Ishikawa (cell line): ENCODE results near the gene BTN1A1.

Experiments
- RAD21 ChIP-seq: IDR thresholded peaks from 2 replicates; pipeline ENCODE4 v1.6.1; 2012; ENCODE audit warnings: low read depth
- YY1 ChIP-seq: IDR thresholded peaks from 2 replicates; pipeline ENCODE4 v1.6.1; 2012; ENCODE audit warnings: low read depth
- TF ChIP-seq, protein P1 (sequence below): IDR thresholded peaks from 2 replicates; pipeline ENCODE4 v1.6.1; 2012; ENCODE audit warnings: low read depth, mild to moderate bottlenecking

DNA sequence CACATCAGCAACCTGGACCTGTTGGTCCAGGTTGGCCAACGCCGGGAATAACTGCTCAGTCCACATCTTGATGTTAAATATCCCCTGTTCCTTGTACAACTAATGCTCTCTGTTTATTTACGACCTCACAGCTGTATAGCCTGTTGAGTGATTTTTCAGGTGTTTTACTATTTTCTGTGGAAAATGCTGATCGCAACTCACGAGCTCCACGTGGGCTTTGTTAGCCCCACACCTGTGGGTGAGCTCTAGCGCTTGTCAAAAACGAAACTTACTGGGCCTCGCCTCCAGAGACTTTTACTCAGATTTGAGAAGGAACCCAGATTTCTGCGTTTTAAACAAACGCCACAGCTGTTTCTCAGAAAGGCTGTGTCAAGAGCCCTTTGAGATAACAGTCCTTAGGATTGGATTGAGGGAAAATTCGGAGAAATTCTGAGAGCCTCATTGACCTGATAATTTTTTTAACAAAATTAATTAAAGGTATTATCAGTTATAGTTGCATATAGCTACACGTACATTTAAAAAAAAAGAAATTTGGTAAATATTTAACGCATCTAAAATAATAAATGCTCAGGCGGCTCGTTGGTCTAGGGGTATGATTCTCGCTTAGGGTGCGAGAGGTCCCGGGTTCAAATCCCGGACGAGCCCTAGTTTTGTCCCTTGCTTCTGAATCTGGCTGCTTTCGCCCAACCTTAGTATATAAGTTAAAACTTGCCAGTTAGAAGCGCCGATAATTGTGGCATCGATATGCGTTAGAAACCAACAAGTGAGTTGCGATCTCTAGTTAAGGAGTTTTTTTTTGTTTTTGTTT lies 54.8 kb downstream of the BTN1A1 start:
- TF ChIP-seq, protein P1, sequence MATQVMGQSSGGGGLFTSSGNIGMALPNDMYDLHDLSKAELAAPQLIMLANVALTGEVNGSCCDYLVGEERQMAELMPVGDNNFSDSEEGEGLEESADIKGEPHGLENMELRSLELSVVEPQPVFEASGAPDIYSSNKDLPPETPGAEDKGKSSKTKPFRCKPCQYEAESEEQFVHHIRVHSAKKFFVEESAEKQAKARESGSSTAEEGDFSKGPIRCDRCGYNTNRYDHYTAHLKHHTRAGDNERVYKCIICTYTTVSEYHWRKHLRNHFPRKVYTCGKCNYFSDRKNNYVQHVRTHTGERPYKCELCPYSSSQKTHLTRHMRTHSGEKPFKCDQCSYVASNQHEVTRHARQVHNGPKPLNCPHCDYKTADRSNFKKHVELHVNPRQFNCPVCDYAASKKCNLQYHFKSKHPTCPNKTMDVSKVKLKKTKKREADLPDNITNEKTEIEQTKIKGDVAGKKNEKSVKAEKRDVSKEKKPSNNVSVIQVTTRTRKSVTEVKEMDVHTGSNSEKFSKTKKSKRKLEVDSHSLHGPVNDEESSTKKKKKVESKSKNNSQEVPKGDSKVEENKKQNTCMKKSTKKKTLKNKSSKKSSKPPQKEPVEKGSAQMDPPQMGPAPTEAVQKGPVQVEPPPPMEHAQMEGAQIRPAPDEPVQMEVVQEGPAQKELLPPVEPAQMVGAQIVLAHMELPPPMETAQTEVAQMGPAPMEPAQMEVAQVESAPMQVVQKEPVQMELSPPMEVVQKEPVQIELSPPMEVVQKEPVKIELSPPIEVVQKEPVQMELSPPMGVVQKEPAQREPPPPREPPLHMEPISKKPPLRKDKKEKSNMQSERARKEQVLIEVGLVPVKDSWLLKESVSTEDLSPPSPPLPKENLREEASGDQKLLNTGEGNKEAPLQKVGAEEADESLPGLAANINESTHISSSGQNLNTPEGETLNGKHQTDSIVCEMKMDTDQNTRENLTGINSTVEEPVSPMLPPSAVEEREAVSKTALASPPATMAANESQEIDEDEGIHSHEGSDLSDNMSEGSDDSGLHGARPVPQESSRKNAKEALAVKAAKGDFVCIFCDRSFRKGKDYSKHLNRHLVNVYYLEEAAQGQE = no peak
- no peak for TF ChIP-seq YY1
- TF ChIP-seq RAD21 = no peak
